Breast epithelium (tissue), 4 donors: ENCODE measurements around the gene PLEKHA6. TPM values are rescaled to one million over a fixed set of nuclear protein-coding genes. Genes with fewer than 3 reads are reported as not detected.

Source experiments
- DNase-seq, 2 donors: peaks; one replicate each; pipeline ENCODE4 v3.0.0-alpha.2; 2019; ENCODE audit warnings: low spot score in 2 of 2
- H3K27ac ChIP-seq, 2 donors: fragments of 200-600 bp; sonication (generic) in 1 of 2; one replicate each; pipeline ENCODE4 v1.5.1; 2016 to 2019; ENCODE audit warnings: mild to moderate bottlenecking in 1 of 2
- H3K27me3 ChIP-seq, 2 donors: fragments of 200-600 bp; sonication (generic) in 1 of 2; one replicate each; pipeline versions ENCODE4 v1.5.1 to v1.6.0; 2017 to 2019; ENCODE audit warnings: control low read depth in 1 of 2, mild to moderate bottlenecking in 1 of 2
- H3K36me3 ChIP-seq: fragments of 200-600 bp; one replicate; pipeline ENCODE4 v1.5.1; 2019
- H3K4me1 ChIP-seq, 2 donors: fragments of 200-600 bp; sonication (generic); one replicate each; pipeline ENCODE4 v1.5.1; 2016 to 2019; ENCODE audit warnings: control low read depth in 1 of 2
- H3K4me3 ChIP-seq, 3 donors: fragments of 200-600 bp; sonication (generic); 1 replicate in 2 of 3; 2 replicates in 1 of 3; pipeline ENCODE4 v1.5.1; 2016 to 2019; ENCODE audit warnings: mild to moderate bottlenecking in 3 of 3, moderate library complexity in 2 of 3
- H3K9me3 ChIP-seq, 2 donors: fragments of 200-600 bp; sonication (generic) in 1 of 2; one replicate each; pipeline ENCODE4 v1.5.1; 2016 to 2019; ENCODE audit warnings: control low read depth in 1 of 2
- POLR2A ChIP-seq: fragments of 450-650 bp; IDR thresholded peaks from one replicate; pipeline ENCODE4 v1.6.1; 2016; ENCODE audit warnings: antibody characterized with exemption, mild to moderate bottlenecking, moderate library complexity
- POLR2AphosphoS5 ChIP-seq, 3 donors: sonication (generic); formaldehyde crosslinking; IDR thresholded peaks; one replicate each; pipeline ENCODE4 v1.6.1; 2017; ENCODE audit warnings: antibody characterized with exemption in 3 of 3
- intact Hi-C: fragments of 100-400 bp; cut with DNase I; formaldehyde crosslinking; loops from one replicate; pipeline ENCODE4 v1.15.1; 2023; ENCODE audit warnings: low total_unique reads
- total RNA-seq, 3 donors: library from RNA; depleted of rRNA; stranded (reverse); fragments of >200 nt; gene quantifications; one replicate each; pipeline ENCODE4 v1.1.0, GENCODE V29; 2016
- TF ChIP-seq, protein P1 (sequence below), 3 donors: fragments of 450-650 bp; IDR thresholded peaks; one replicate each; pipeline ENCODE4 v1.5.1; 2016 to 2017; ENCODE audit warnings: antibody characterized with exemption in 3 of 3, mild to moderate bottlenecking in 3 of 3, moderate library complexity in 3 of 3

Gene PLEKHA6
- total RNA-seq, 3 donors from 2014 or later: 1.4 to 34.0 (median 17.7) TPM

DNA sequence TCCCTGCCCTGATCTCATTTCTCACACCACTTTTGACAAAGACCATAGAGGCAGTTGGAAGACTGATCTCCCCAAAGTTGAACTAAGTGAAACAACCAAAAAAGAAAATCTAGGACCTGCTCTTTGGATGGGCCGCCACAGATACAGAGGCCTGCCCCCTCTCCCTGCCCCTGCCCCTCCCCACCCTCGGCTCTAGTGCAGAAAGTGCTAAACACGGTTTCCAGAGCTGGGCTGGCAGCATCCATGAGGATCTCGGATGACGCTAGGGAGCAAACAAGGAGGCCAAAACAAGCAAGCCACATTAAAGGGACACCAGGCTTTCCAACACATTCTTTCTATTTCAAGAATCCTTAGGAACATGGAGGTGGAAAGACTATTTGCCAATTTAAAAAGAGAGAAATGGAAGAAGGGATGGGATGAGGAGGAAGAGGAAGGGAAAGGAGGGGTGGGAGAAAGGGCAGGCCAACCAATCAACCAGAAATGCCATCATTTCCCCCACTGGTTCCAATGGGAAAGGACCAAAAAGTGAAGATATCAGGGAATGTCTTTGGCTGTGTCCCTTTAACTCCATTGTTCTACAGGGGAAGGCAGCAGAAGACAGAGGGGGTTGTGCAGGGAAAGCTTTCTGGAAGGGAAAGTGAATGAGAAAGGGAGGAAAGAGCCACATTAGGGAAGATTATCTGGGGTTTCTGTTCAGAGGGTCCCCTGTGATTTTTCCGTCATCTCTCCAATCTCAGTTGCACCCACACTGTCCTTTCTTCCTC, 107.6 kb downstream of the PLEKHA6 start:
- no peaks in the 10 kb centered on the region for H3K9me3 ChIP-seq
- peaks cover 5 to 7% of the 10 kb centered on the region in 2 donors for H3K4me1 ChIP-seq
- TF ChIP-seq POLR2A: no peak
- TF ChIP-seq, protein P1, sequence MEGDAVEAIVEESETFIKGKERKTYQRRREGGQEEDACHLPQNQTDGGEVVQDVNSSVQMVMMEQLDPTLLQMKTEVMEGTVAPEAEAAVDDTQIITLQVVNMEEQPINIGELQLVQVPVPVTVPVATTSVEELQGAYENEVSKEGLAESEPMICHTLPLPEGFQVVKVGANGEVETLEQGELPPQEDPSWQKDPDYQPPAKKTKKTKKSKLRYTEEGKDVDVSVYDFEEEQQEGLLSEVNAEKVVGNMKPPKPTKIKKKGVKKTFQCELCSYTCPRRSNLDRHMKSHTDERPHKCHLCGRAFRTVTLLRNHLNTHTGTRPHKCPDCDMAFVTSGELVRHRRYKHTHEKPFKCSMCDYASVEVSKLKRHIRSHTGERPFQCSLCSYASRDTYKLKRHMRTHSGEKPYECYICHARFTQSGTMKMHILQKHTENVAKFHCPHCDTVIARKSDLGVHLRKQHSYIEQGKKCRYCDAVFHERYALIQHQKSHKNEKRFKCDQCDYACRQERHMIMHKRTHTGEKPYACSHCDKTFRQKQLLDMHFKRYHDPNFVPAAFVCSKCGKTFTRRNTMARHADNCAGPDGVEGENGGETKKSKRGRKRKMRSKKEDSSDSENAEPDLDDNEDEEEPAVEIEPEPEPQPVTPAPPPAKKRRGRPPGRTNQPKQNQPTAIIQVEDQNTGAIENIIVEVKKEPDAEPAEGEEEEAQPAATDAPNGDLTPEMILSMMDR (IDR thresholded peaks at IDR 0.05): no peak
- no peak for TF ChIP-seq POLR2AphosphoS5 (IDR thresholded peaks at IDR 0.05)
- no peak overlapping the region for H3K4me3 ChIP-seq
- H3K27me3 ChIP-seq: no peaks in the 10 kb centered on the region
- no peaks in the 10 kb centered on the region for H3K36me3 ChIP-seq
- intact Hi-C loops: no loop called here
- H3K27ac ChIP-seq: no peak overlapping the region
- DNase-seq: no peak

DNA sequence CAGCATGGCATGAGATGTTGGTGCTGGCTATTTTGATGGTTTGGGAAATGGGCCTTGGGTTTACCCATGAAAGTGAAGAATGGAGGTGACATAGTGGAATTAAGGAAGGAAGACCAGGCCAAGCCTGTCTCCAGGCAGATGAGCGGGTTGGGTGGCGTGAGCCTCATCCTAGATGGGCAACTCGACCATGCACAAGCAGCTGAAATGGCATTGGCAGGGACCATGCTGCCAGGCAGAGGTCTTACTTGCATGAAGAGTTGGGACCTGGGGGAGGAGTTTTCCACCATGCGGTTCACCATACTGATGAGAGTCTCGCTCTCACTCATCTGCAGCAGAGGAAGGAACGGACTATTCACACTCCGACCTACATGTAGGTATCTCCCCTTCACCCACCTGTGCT, 108.4 kb downstream of the PLEKHA6 start:
- Histone ChIP-seq H3K27ac (no peak overlapping the region), H3K4me3 (no peak overlapping the region), H3K4me1 (peaks cover 5 to 7% of the 10 kb centered on the region in 2 donors), H3K9me3 (no peaks in the 10 kb centered on the region), H3K27me3 (no peaks in the 10 kb centered on the region), H3K36me3 (no peaks in the 10 kb centered on the region)
- TF ChIP-seq POLR2AphosphoS5 (IDR thresholded peaks at IDR 0.05): no peak
- no peak for TF ChIP-seq POLR2A
- TF ChIP-seq, protein P1 (IDR thresholded peaks at IDR 0.05): no peak
- intact Hi-C loops: no loop called here
- DNase-seq: no peak

DNA sequence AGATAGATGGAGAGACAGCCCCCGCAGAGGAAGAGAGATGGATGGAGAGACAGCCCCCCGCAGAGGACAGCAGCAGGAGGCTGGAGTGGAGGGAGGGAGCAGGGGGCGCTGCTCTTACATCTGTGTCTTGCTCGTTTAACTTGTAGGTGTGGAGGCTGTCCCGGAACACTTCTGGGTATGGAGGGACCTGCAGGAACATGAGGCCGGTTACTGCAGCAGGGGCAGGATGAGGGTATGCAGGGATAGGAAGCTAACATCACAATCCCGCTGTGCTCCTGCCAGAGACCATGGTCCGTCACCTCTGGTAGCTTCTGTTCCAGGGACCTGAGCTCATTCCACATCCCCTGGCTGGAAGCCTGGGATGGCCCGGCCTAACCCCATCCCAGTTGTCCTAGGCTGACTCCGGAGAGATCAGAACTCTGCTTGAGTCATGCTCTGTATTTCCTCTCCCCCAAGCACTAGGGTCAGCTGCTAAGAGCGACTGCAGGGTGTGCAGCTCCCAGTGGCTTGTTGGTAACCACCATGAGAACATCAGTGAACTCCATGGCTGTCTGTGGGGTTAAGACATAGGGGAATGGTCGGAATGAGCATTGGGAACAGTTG, 109.2 kb downstream of the PLEKHA6 start:
- no peak overlapping the region for H3K27ac ChIP-seq
- DNase-seq: no peak
- intact Hi-C loops: no loop called here

DNA sequence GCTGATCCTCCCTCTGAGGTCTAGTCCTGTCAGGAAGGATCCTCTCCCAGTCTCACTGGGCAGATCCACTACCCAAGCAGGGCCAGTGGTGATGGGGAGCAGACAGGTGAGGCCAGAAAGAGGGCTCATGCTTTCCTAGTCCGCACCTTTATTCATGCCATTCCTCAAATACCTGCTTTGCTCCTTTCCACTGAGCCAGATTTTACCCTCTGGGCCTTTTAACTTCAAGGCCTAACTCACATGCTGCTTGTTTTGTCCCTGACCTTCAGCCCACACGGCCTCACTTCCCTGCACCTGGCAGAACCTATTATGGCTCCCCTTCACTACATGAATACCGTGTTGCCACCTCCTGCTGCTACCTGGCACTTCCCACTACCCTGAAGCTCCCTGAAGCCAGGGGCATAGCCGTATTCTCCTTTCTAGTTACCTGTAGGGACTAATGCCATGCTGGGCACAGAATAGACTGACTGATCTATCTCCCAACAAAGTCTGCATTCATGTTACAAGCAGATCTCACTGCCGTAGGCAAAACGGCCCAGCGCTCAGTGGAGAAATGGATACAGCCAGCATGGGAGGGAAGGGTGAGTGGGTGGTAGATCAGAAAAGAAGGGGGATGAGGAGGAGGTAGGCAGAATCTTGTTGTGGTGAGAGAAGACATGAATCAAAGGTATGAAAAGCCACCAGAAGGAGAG, 109.8 kb downstream of the PLEKHA6 start:
- Histone ChIP-seq H3K27me3 (no peaks in the 10 kb centered on the region), H3K36me3 (no peaks in the 10 kb centered on the region), H3K4me3 (no peak overlapping the region), H3K27ac (no peak overlapping the region), H3K4me1 (peaks cover 5 to 6% of the 10 kb centered on the region in 2 donors), H3K9me3 (no peaks in the 10 kb centered on the region)
- DNase-seq: no peak
- no peak for TF ChIP-seq POLR2AphosphoS5 (IDR thresholded peaks at IDR 0.05)
- TF ChIP-seq, protein P1 (IDR thresholded peaks at IDR 0.05): no peak
- TF ChIP-seq POLR2A: no peak
- intact Hi-C loops: no loop called here

More for the DNA sequence above, 109.2 kb downstream of the PLEKHA6 start:
- Histone ChIP-seq H3K27me3 (no peaks in the 10 kb centered on the region), H3K4me3 (no peak overlapping the region), H3K9me3 (no peaks in the 10 kb centered on the region), H3K4me1 (peaks cover 5 to 7% of the 10 kb centered on the region in 2 donors), H3K36me3 (no peaks in the 10 kb centered on the region)
- TF ChIP-seq POLR2AphosphoS5 (IDR thresholded peaks at IDR 0.05) (no peak), POLR2A (no peak)
- TF ChIP-seq, protein P1 (IDR thresholded peaks at IDR 0.05): no peak

DNA sequence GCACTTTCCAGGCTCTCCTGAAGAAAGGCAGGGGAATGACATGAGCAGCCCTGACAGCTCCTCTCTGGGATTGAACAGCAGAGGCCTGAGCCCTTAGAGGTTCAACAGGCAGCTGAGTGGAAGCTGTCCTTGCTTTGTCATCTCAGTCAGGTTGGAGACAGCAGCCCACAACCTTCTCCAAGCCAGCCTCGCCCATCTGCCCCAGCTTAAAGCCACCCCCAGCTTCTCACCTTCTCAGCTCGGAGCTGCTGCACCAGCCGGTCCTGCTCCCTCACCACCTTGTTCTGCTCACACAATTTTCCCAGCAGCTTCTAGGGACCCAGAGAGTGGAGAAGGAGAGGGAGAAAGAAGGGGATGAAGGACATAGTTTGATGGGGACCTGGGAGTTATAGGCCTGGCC, 110.8 kb downstream of the PLEKHA6 start:
- Histone ChIP-seq H3K4me3 (no peak overlapping the region), H3K4me1 (peaks cover 0 to 3% of the 10 kb centered on the region in 2 donors), H3K27me3 (no peaks in the 10 kb centered on the region), H3K36me3 (no peaks in the 10 kb centered on the region), H3K9me3 (no peaks in the 10 kb centered on the region), H3K27ac (no peak overlapping the region)
- DNase-seq: no peak
- intact Hi-C loops: no loop called here
- no peak for TF ChIP-seq POLR2A
